H1 (cell line): ENCODE results near the gene ADAMTSL2. TPM values are rescaled to one million over a fixed set of nuclear protein-coding genes. Genes with fewer than 3 reads are reported as not detected.

Experiments
- ATF3 ChIP-seq: IDR thresholded peaks from 2 replicates; pipeline ENCODE4 v1.6.1; 2011; ENCODE audit warnings: low read depth, mild to moderate bottlenecking, low read length; ENCODE audit not compliant: insufficient read depth
- KDM4A ChIP-seq: IDR thresholded peaks from one replicate; pipeline ENCODE4 v1.7.1; 2012; ENCODE audit warnings: low read depth, mild to moderate bottlenecking, moderate library complexity, low read length, inconsistent platforms; ENCODE audit not compliant: severe bottlenecking
- PHF8 ChIP-seq: fragments of 200-600 bp; sonication (generic); conservative IDR thresholded peaks from 2 replicates; pipeline ENCODE4 v1.7.1; 2012; ENCODE audit warnings: low read depth, mild to moderate bottlenecking, inconsistent platforms, low read length, moderate library complexity
- SAP30 ChIP-seq: fragments of 300-600 bp; sonication (generic); IDR thresholded peaks from 2 replicates; pipeline ENCODE4 v1.7.1; 2012; ENCODE audit warnings: low read length, moderate library complexity, mild to moderate bottlenecking, inconsistent platforms; ENCODE audit not compliant: insufficient read depth, insufficient replicate concordance
- polyA plus RNA-seq, 7 experiments: library from polyadenylated mRNA; depleted of rRNA in 3 of 7; stranded (reverse) in 5 of 7; unstranded in 2 of 7; fragments of >200 nt in 5 of 7; fragments of 200-250 nt in 2 of 7; gene quantifications; 1 replicate in 5 of 7; 2 replicates in 1 of 7; 4 replicates in 1 of 7; pipeline versions ENCODE4 v1.2.1 to v1.2.3, GENCODE V29; 2011 to 2013; ENCODE audit warnings: missing spikeins in 2 of 7, mixed read lengths in 2 of 7
- total RNA-seq: library from RNA; stranded (reverse); fragmentation: NEBNext Ultra II Directional; extraction: Animal tissue kit (Norgen Biotek cat#: 25700); gene quantifications from 2 replicates; pipeline ENCODE4 v1.2.1, GENCODE V29; 2021

The ADAMTSL2 gene
- total and polyA plus RNA-seq, 2 of the 8 experiments (the other 6 are each of a cell fraction or from before 2014, with no cell fraction given): 0.74 to 0.76 TPM

- TF ChIP-seq PHF8 (no peak), ATF3 (no peak), SAP30 (no peak), KDM4A (no peak)
These were observed 35.6 kb downstream of the ADAMTSL2 start (continued) for GRCh38 chr9:133569891-133570690.
